ENCODE measurements around the gene HDAC7. TPM values are rescaled to one million over a fixed set of nuclear protein-coding genes. Genes with fewer than 3 reads are reported as not detected.

HDAC7 gene
- total RNA-seq, 2 donors from 2014 or later: 146 to 154 TPM

- H3K4me3 Mint-ChIP-seq: peak overlapping the region; percentile 26
- Histone ChIP-seq H3K36me3 (ENCODE audit: control insufficient read depth, insufficient read depth, low read length) (no peaks in the 10 kb centered on the region), H3K9me3 (ENCODE audit: control insufficient read depth, low read length) (no peaks in the 10 kb centered on the region), H3K4me3 (ENCODE audit: low read length) (no peak overlapping the region), H3K27me3 (ENCODE audit: control insufficient read depth, insufficient read depth, low read length, poor library complexity, severe bottlenecking) (no peaks in the 10 kb centered on the region), H3K9ac (ENCODE audit: extremely low read depth, low read length, poor library complexity, severe bottlenecking) (no peak overlapping the region), H3K27ac (ENCODE audit: low read depth, low read length) (no peak overlapping the region), H3K4me1 (ENCODE audit: control insufficient read depth, insufficient read depth, low read length) (peaks cover 8% of the 10 kb centered on the region)
- peaks cover 52% of the 10 kb centered on the region for H3K4me1 Mint-ChIP-seq
- peaks cover 15% of the 10 kb centered on the region for H3K36me3 Mint-ChIP-seq (ENCODE audit: low read depth)
- no peak for TF ChIP-seq CTCF (conservative IDR thresholded peaks at IDR 0.05)
- DNase-seq: peak; percentile 96
- H3K27ac Mint-ChIP-seq: peak overlapping the region; percentile 96
- no peaks in the 10 kb centered on the region for H3K27me3 Mint-ChIP-seq (ENCODE audit: insufficient read depth)
- 63 to 75% methylated on average over 6 to 11 of the region's 11 CpGs for WGBS, 2 experiments (ENCODE audit: insufficient coverage in 1 of 2, insufficient read length in 1 of 2)
- H3K9me3 Mint-ChIP-seq: no peaks in the 10 kb centered on the region
Observed at GRCh38 chr12:47753021-47754001, 66.4 kb downstream of the HDAC7 start.

GRCh38 chr12:47752552-47752951, 67.2 kb downstream of the HDAC7 start:
- H3K9me3 Mint-ChIP-seq: no peaks in the 10 kb centered on the region
- no peaks in the 10 kb centered on the region for H3K27me3 Mint-ChIP-seq (ENCODE audit: insufficient read depth)
- H3K27ac ChIP-seq (ENCODE audit: low read depth, low read length): no peak overlapping the region
- H3K4me1 ChIP-seq (ENCODE audit: control insufficient read depth, insufficient read depth, low read length): peaks cover 4% of the 10 kb centered on the region
- peaks cover 16% of the 10 kb centered on the region for H3K36me3 Mint-ChIP-seq (ENCODE audit: low read depth)
- DNase-seq: no peak
- peaks cover 48% of the 10 kb centered on the region for H3K4me1 Mint-ChIP-seq
- no peak overlapping the region for H3K4me3 Mint-ChIP-seq
- 93% methylated on average over 7 of the region's 7 CpGs for WGBS, 2 experiments (ENCODE audit: insufficient coverage in 1 of 2, insufficient read length in 1 of 2)
- H3K9ac ChIP-seq (ENCODE audit: extremely low read depth, low read length, poor library complexity, severe bottlenecking): no peak overlapping the region
- no peak overlapping the region for H3K4me3 ChIP-seq (ENCODE audit: low read length)
- no peak for TF ChIP-seq CTCF (conservative IDR thresholded peaks at IDR 0.05)
- H3K36me3 ChIP-seq (ENCODE audit: control insufficient read depth, insufficient read depth, low read length): no peaks in the 10 kb centered on the region
- H3K27me3 ChIP-seq (ENCODE audit: control insufficient read depth, insufficient read depth, low read length, poor library complexity, severe bottlenecking): no peaks in the 10 kb centered on the region
- no peaks in the 10 kb centered on the region for H3K9me3 ChIP-seq (ENCODE audit: control insufficient read depth, low read length)
- peak overlapping the region; percentile 96 for H3K27ac Mint-ChIP-seq

GRCh38 chr12:47752121-47752520, 67.6 kb downstream of the HDAC7 start:
- Histone ChIP-seq H3K9ac (ENCODE audit: extremely low read depth, low read length, poor library complexity, severe bottlenecking) (no peak overlapping the region), H3K27ac (ENCODE audit: low read depth, low read length) (no peak overlapping the region), H3K36me3 (ENCODE audit: control insufficient read depth, insufficient read depth, low read length) (no peaks in the 10 kb centered on the region), H3K9me3 (ENCODE audit: control insufficient read depth, low read length) (no peaks in the 10 kb centered on the region), H3K4me3 (ENCODE audit: low read length) (no peak overlapping the region), H3K4me1 (ENCODE audit: control insufficient read depth, insufficient read depth, low read length) (peaks cover 2% of the 10 kb centered on the region), H3K27me3 (ENCODE audit: control insufficient read depth, insufficient read depth, low read length, poor library complexity, severe bottlenecking) (no peaks in the 10 kb centered on the region)
- peaks cover 18% of the 10 kb centered on the region for H3K36me3 Mint-ChIP-seq (ENCODE audit: low read depth)
- no peaks in the 10 kb centered on the region for H3K9me3 Mint-ChIP-seq
- no peak for DNase-seq
- H3K4me1 Mint-ChIP-seq: peaks cover 43% of the 10 kb centered on the region
- H3K27me3 Mint-ChIP-seq (ENCODE audit: insufficient read depth): no peaks in the 10 kb centered on the region
- no peak for TF ChIP-seq CTCF (conservative IDR thresholded peaks at IDR 0.05)
- peak overlapping the region; percentile 58 for H3K27ac Mint-ChIP-seq
- 94 to 100% methylated on average over 4 of the region's 4 CpGs for WGBS, 2 experiments (ENCODE audit: insufficient coverage in 1 of 2, insufficient read length in 1 of 2)
- H3K4me3 Mint-ChIP-seq: no peak overlapping the region

Measured in endodermal cell (in vitro differentiated cells).